ENCODE data around the gene TRAPPC3L.

The TRAPPC3L gene

DNA sequence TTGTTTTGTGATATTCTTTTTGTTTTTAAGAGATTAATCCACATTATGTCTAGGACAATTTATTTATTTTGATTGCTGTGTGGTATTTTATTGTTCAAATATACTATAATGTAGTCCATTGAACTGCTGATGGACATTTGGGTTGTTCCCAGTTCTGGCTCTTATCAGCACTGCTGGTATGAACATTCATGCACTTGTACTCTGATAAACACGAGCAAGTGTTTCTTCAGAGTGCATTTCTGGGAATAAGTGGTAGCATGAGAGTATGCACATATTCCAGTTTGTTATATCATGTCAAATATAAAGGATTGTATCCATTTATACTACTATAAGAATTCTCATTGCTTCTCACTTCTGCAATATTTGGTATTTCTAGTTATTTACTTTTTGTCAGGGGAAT is 77.2 kb downstream of the TRAPPC3L start:
- in situ Hi-C loops (cut with HindIII; ENCODE audit: low pct_ligation_motif_present, low sequenced_read_pairs): no loop called here
- no peak overlapping the region for H3K27ac ChIP-seq
- no peak overlapping the region for H3K4me3 ChIP-seq (ENCODE audit: low read depth, low read length)
- H3K36me3 ChIP-seq (replicated peaks): no peaks in the 10 kb centered on the region
- no peak for DNase-seq
- TF ChIP-seq, protein P1, sequence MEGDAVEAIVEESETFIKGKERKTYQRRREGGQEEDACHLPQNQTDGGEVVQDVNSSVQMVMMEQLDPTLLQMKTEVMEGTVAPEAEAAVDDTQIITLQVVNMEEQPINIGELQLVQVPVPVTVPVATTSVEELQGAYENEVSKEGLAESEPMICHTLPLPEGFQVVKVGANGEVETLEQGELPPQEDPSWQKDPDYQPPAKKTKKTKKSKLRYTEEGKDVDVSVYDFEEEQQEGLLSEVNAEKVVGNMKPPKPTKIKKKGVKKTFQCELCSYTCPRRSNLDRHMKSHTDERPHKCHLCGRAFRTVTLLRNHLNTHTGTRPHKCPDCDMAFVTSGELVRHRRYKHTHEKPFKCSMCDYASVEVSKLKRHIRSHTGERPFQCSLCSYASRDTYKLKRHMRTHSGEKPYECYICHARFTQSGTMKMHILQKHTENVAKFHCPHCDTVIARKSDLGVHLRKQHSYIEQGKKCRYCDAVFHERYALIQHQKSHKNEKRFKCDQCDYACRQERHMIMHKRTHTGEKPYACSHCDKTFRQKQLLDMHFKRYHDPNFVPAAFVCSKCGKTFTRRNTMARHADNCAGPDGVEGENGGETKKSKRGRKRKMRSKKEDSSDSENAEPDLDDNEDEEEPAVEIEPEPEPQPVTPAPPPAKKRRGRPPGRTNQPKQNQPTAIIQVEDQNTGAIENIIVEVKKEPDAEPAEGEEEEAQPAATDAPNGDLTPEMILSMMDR (IDR thresholded peaks at IDR 0.05; ENCODE audit: low read depth, low read length, missing control alignments): no peak
- H3K27me3 ChIP-seq (replicated peaks): no peaks in the 10 kb centered on the region

DNA sequence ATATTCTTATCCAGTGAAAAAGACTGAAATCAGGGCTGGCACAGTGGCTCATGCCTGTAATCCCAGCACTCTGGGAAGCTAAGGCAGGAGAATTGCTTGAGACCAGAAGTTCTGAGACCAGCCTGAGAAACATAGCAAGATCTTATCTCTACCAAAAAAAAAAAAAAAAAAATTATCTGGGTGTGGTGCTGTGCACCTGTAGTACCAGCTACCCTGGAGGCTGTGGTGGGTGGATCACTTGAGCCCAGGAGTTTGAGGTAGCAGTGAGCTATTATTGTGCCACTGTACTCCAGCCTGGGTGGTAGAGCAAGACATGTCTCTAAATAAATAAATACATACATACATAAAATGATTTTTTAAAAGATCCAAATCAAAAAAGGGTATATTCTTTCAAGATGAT is 78.0 kb downstream of the TRAPPC3L start:
- Histone ChIP-seq H3K36me3 (replicated peaks) (no peaks in the 10 kb centered on the region), H3K27me3 (replicated peaks) (no peaks in the 10 kb centered on the region), H3K4me3 (ENCODE audit: low read depth, low read length) (no peak overlapping the region), H3K27ac (no peak overlapping the region)
- DNase-seq: no peak
- TF ChIP-seq, protein P1 (IDR thresholded peaks at IDR 0.05; ENCODE audit: low read depth, low read length, missing control alignments): no peak
- in situ Hi-C loops (cut with HindIII; ENCODE audit: low pct_ligation_motif_present, low sequenced_read_pairs): no loop called here

DNA sequence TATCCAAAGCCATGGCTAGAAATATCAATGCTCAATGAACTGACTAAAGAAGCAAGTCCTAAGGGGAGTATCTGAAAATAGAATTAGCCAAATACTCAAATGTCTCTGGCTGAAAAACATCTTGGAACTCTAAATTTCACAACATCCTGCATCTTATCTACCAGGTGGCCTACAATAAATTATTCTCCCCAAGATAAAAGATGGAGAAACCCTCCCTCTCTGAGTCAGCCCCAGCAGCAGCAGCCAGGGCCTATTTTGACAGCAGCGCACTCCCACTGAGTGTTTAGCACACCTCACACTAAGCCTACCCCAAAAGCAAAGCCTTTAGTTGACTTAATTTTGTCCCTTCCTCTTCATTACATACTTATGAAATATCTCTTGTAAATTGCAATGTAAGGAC is 78.4 kb downstream of the TRAPPC3L start:
- no peaks in the 10 kb centered on the region for H3K27me3 ChIP-seq (replicated peaks)
- TF ChIP-seq, protein P1 (IDR thresholded peaks at IDR 0.05; ENCODE audit: low read depth, low read length, missing control alignments): no peak
- H3K4me3 ChIP-seq (ENCODE audit: low read depth, low read length): no peak overlapping the region
- in situ Hi-C loops (cut with HindIII; ENCODE audit: low pct_ligation_motif_present, low sequenced_read_pairs): no loop called here
- no peaks in the 10 kb centered on the region for H3K36me3 ChIP-seq (replicated peaks)
- no peak overlapping the region for H3K27ac ChIP-seq
- DNase-seq: no peak

DNA sequence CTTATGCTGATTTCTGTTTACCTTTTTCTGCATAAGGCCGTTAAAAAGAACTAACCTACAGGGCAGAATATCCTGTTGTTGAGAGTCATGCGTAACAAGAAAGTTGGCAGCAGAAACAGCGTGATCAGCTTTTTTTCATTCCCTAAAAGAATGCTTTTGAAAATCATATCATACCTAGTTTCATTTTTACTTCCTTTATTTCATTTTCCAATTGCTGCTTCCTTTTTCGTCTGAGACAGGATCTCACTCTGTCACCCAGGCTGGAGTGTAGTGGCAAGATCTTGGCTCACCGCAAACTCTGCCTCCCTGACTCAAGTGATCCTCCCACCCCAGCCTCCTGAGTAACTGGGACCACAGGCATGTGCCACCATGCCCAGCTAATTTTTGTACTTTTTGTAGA is 80.2 kb downstream of the TRAPPC3L start:
- TF ChIP-seq, protein P1 (IDR thresholded peaks at IDR 0.05; ENCODE audit: low read depth, low read length, missing control alignments): no peak
- no peak overlapping the region for H3K4me3 ChIP-seq (ENCODE audit: low read depth, low read length)
- DNase-seq: no peak
- H3K36me3 ChIP-seq (replicated peaks): no peaks in the 10 kb centered on the region
- in situ Hi-C loops (cut with HindIII; ENCODE audit: low pct_ligation_motif_present, low sequenced_read_pairs): no loop called here
- no peaks in the 10 kb centered on the region for H3K27me3 ChIP-seq (replicated peaks)
- H3K27ac ChIP-seq: no peak overlapping the region

DNA sequence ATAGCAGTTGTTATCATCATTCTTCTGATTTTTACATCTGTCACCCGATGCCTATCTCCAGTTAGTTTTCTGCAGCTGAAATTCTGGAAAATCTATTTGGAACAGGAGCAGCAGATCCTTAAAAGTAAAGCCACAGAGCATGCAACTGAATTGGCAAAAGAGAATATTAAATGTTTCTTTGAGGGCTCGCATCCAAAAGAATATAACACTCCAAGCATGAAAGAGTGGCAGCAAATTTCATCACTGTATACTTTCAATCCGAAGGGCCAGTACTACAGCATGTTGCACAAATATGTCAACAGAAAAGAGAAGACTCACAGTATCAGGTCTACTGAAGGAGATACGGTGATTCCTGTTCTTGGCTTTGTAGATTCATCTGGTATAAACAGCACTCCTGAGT is 82.2 kb downstream of the TRAPPC3L start:
- in situ Hi-C loops (cut with HindIII; ENCODE audit: low pct_ligation_motif_present, low sequenced_read_pairs): no loop called here
- H3K36me3 ChIP-seq (replicated peaks): no peaks in the 10 kb centered on the region
- no peak overlapping the region for H3K4me3 ChIP-seq (ENCODE audit: low read depth, low read length)
- H3K27me3 ChIP-seq (replicated peaks): no peaks in the 10 kb centered on the region
- DNase-seq: no peak
- no peak overlapping the region for H3K27ac ChIP-seq
- TF ChIP-seq, protein P1 (IDR thresholded peaks at IDR 0.05; ENCODE audit: low read depth, low read length, missing control alignments): no peak

All from brain microvascular endothelial cell (primary cell).